K562 (cell line): ENCODE data around the gene ZNF366. TPM values are rescaled to one million over a fixed set of nuclear protein-coding genes. Genes with fewer than 3 reads are reported as not detected.

Source experiments
- ATAC-seq: fragments of 200-7000 bp; cut with Tn5 transposase; 3 replicates; pipeline ENCODE4 v1.9.1; 2020; ENCODE audit warnings: moderate library complexity
- BruUV-seq: library from RNA; stranded (reverse); fragments of 400-500 nt; replicated peaks from 2 replicates; lab custom pipeline; 2021; lab: Mats Ljungman, UMichigan
- CTCF ChIA-PET: fragments of 300-600 bp; formaldehyde crosslinking; extraction: SDS; loops from one replicate; lab custom pipeline; 2021; ENCODE audit warnings: low intra/inter-chr PET ratio; lab: Yijun Ruan, JAX
- POLR2A ChIA-PET: fragments of 300-600, 350-650 bp; sonication (Branson Sonifier 250); formaldehyde crosslinking; extraction: SDS; loops from one replicate; lab custom pipeline; 2021; ENCODE audit warnings: antibody characterized with exemption, inconsistent platforms; lab: Yijun Ruan, JAX
- DNase-seq, 4 experiments: peaks; one replicate each; pipeline versions ENCODE4 v3.0.0 to v3.0.0-alpha.2; 2011 to 2018; ENCODE audit warnings: low spot score in 3 of 4, mixed read lengths in 3 of 4; ENCODE audit errors: extremely low read depth in 1 of 4
- FAIRE-seq: peaks from 2 replicates; lab custom pipeline; 2011; peaks lifted over from hg19 to GRCh38; lab: Jason Lieb, UNC
- H2AFZ ChIP-seq: 2 replicates; pipeline ENCODE4 v1.6.0; 2011; ENCODE audit warnings: low read depth, low read length, control low read depth, inconsistent platforms
- H3K27ac ChIP-seq: fragments of 200-600 bp; 3 replicates; pipeline ENCODE4 v1.8.0; 2011; ENCODE audit warnings: low read depth, mild to moderate bottlenecking, control low read depth, inconsistent platforms, low read length, moderate library complexity, mixed read lengths; ENCODE audit errors: extremely low read depth
- H3K27me3 ChIP-seq, 2 experiments: fragments of 300-600 bp in 1 of 2; 2 replicates in 1 of 2; 3 replicates in 1 of 2; pipeline versions ENCODE4 v1.6.0 to v1.8.0; 2011; ENCODE audit warnings: inconsistent platforms in 2 of 2, low read length in 2 of 2, mild to moderate bottlenecking in 1 of 2, mixed read lengths in 1 of 2, moderate library complexity in 1 of 2; ENCODE audit not compliant: control insufficient read depth in 2 of 2, insufficient read depth in 2 of 2
- H3K36me3 ChIP-seq: fragments of 300-600 bp; 3 replicates; pipeline ENCODE4 v1.8.0; 2011; ENCODE audit warnings: mild to moderate bottlenecking, low read length, inconsistent platforms; ENCODE audit not compliant: control insufficient read depth, insufficient read depth
- H3K4me1 ChIP-seq, 2 experiments: fragments of 200-600 bp in 1 of 2; replicated peaks in 1 of 2; 2 replicates in 1 of 2; 3 replicates in 1 of 2; pipeline versions ENCODE4 v1.5.1 to v1.8.0; 2011; ENCODE audit warnings: inconsistent platforms in 2 of 2, low read length in 2 of 2, mild to moderate bottlenecking in 1 of 2, mixed read lengths in 1 of 2, moderate library complexity in 1 of 2; ENCODE audit not compliant: control insufficient read depth in 2 of 2, insufficient read depth in 2 of 2
- H3K4me2 ChIP-seq: 2 replicates; pipeline ENCODE4 v1.6.1; 2011; ENCODE audit warnings: low read length, control low read depth, inconsistent platforms, mixed read lengths; ENCODE audit not compliant: insufficient read depth
- H3K4me3 ChIP-seq: fragments of 200-600 bp; sonication (generic), shearing (Covaris generic); 2 replicates; pipeline ENCODE4 v1.5.1; 2016; ENCODE audit warnings: control low read depth, inconsistent platforms
- H3K79me2 ChIP-seq: fragments of 200-600 bp; 3 replicates; pipeline ENCODE4 v1.8.0; 2011; ENCODE audit warnings: low read length, inconsistent platforms; ENCODE audit not compliant: control insufficient read depth, insufficient read depth
- H3K9ac ChIP-seq, 2 experiments: 2 replicates each; pipeline versions ENCODE4 v1.6.0 to v1.6.1; 2011; ENCODE audit warnings: low read depth in 2 of 2, low read length in 2 of 2, control low read depth in 1 of 2, inconsistent platforms in 1 of 2, mild to moderate bottlenecking in 1 of 2, mixed read lengths in 1 of 2; ENCODE audit not compliant: insufficient read depth in 1 of 2
- H3K9me1 ChIP-seq: one replicate; pipeline ENCODE4 v1.6.0; 2011; ENCODE audit warnings: inconsistent platforms, mild to moderate bottlenecking, low read length, moderate library complexity; ENCODE audit not compliant: control insufficient read depth, insufficient read depth
- H3K9me3 ChIP-seq: replicated peaks from 2 replicates; pipeline ENCODE4 v1.5.1; 2011; ENCODE audit warnings: low read depth, low read length, inconsistent platforms; ENCODE audit not compliant: control insufficient read depth, insufficient read depth
- H4K20me1 ChIP-seq: replicated peaks from 2 replicates; pipeline ENCODE4 v1.6.1; 2011; ENCODE audit warnings: low read length, inconsistent platforms, mixed read lengths; ENCODE audit not compliant: control insufficient read depth, insufficient read depth
- CTCF ChIP-seq, 3 experiments: IDR thresholded peaks in 2 of 3; conservative IDR thresholded peaks in 1 of 3; 2 replicates each; pipeline ENCODE4 v1.5.1; 2011 to 2012; ENCODE audit warnings: low read length in 3 of 3, mild to moderate bottlenecking in 3 of 3, control low read depth in 2 of 3, improper control_type of control experiment in 1 of 3, inconsistent platforms in 1 of 3, low read depth in 1 of 3, mixed read lengths in 1 of 3, moderate library complexity in 1 of 3; ENCODE audit not compliant: insufficient read depth in 2 of 3
- E2F6 ChIP-seq, 2 experiments: IDR thresholded peaks; 2 replicates each; pipeline ENCODE4 v1.6.1; 2011; ENCODE audit warnings: borderline replicate concordance in 1 of 2, control low read depth in 1 of 2, low read depth in 1 of 2, low read length in 1 of 2, mild to moderate bottlenecking in 1 of 2, mixed read lengths in 1 of 2, moderate library complexity in 1 of 2; ENCODE audit not compliant: insufficient read depth in 1 of 2, insufficient read length in 1 of 2, poor library complexity in 1 of 2, severe bottlenecking in 1 of 2; ENCODE audit errors: extremely low read depth in 1 of 2
- ESRRB ChIP-seq: fragments of 250-450 bp; sonication (Bioruptor Pico); IDR thresholded peaks from 2 replicates; pipeline ENCODE4 v1.5.0; 2020; ENCODE audit warnings: mild to moderate bottlenecking, moderate library complexity, borderline replicate concordance
- KHSRP ChIP-seq: fragments of 450-650 bp; IDR thresholded peaks from 2 replicates; pipeline ENCODE4 v1.6.1; 2017
- MXI1 ChIP-seq: IDR thresholded peaks from 2 replicates; pipeline ENCODE4 v1.6.1; 2011; ENCODE audit warnings: low read depth, mild to moderate bottlenecking, improper control_type of control experiment, low read length
- NR2C2 ChIP-seq, 2 experiments: fragments of 200-800 bp in 1 of 2; sonication (Bioruptor generic) in 1 of 2; sonication (generic) in 1 of 2; formaldehyde crosslinking in 1 of 2; IDR thresholded peaks; 2 replicates each; pipeline versions ENCODE4 v1.6.1 to v1.8.0; 2016 to 2022; ENCODE audit warnings: mild to moderate bottlenecking in 1 of 2, missing compliant biosample characterization in 1 of 2, missing genetic modification characterization in 1 of 2, missing genetic modification reagents in 1 of 2
- RCOR1 ChIP-seq, 2 experiments: IDR thresholded peaks; 2 replicates each; pipeline ENCODE4 v1.6.1; 2012; ENCODE audit warnings: low read depth in 2 of 2, low read length in 2 of 2, borderline replicate concordance in 1 of 2, improper control_type of control experiment in 1 of 2
- TAL1 ChIP-seq: fragments of 450-650 bp; IDR thresholded peaks from 2 replicates; pipeline ENCODE4 v1.6.1; 2016; ENCODE audit warnings: mild to moderate bottlenecking
- USF2 ChIP-seq: sonication (generic); formaldehyde crosslinking; IDR thresholded peaks from 2 replicates; pipeline ENCODE4 v1.5.0; 2020; ENCODE audit warnings: missing genetic modification reagents
- WGBS: fragments of 100-300 bp; shearing (Covaris generic); methylation state at CpG from one replicate; pipeline ENCODE4 v1.1.6; 2016; ENCODE audit warnings: low coverage, mixed read lengths; ENCODE audit not compliant: insufficient coverage; ENCODE audit errors: missing lambda C conversion rate; 5-methylcytosine and 5-hydroxymethylcytosine counted together
- in situ Hi-C: fragments of 300-500 bp; cut with MboI; formaldehyde crosslinking; loops from 4 replicates; pipeline ENCODE4 v1.15.0; 2018; ENCODE audit warnings: inconsistent platforms, mixed read lengths
- intact Hi-C: fragments of 100-400 bp; cut with micrococcal nuclease; formaldehyde crosslinking; loops from 2 replicates; pipeline ENCODE4 v1.14.2; 2022
- polyA plus RNA-seq, 8 experiments: library from polyadenylated mRNA; depleted of rRNA in 4 of 8; stranded (reverse) in 5 of 8; unstranded in 3 of 8; fragments of >200 nt; fragmentation: Nextera tagmentation in 2 of 8; fragmentation: Illumina TruSeq in 1 of 8; extraction: Ambion mirVana in 2 of 8; extraction: Trizol in 1 of 8; gene quantifications; 2 replicates each; pipeline versions ENCODE4 v1.2.1 to v1.2.3, GENCODE V29; 2011 to 2014; ENCODE audit warnings: inconsistent platforms in 1 of 8, missing spikeins in 1 of 8
- total RNA-seq, 7 experiments: library from RNA; depleted of rRNA in 6 of 7; stranded (reverse); fragments of >200 nt in 6 of 7; fragmentation: Illumina TruSeq in 2 of 7; extraction: Trizol in 2 of 7; gene quantifications; 2 replicates each; pipeline versions ENCODE4 v1.2.1 to v1.2.3, GENCODE V29; 2011 to 2021; ENCODE audit warnings: low replicate concordance in 1 of 7

Gene ZNF366
- total and polyA plus RNA-seq, 9 of the 15 experiments (the other 6 are each of a cell fraction or from before 2014, with no cell fraction given), result not detected

- CTCF ChIA-PET, result no interaction called here
- H3K27ac ChIP-seq, result no peak overlapping the region
- WGBS, result 10% methylated on average over 5 of the region's 5 CpGs
- POLR2A ChIA-PET, result interaction anchor here (1.2 kb wide), 1 partner anchor 36 kb away, joined by 4 read pairs; no protein-coding TSS in a partner anchor
- H3K4me1 ChIP-seq, result no peaks in the 10 kb centered on the region
- H4K20me1 ChIP-seq, result no peaks in the 10 kb centered on the region
- H3K79me2 ChIP-seq, result no peaks in the 10 kb centered on the region
- in situ Hi-C loops (no loop called here), intact Hi-C loops (no loop called here)
- DNase-seq (no peak), FAIRE-seq (no peak), ATAC-seq (no peak)
- H3K4me3 ChIP-seq, result no peak overlapping the region
- no peak overlapping the region for H2AFZ ChIP-seq
- H3K4me2 ChIP-seq, result no peak overlapping the region
- no peak for TF ChIP-seq TAL1
- TF ChIP-seq ESRRB (CRISPR knock-in tag), result no peak
- TF ChIP-seq CTCF (IDR thresholded peaks at IDR 0.05 in 2 of 3, conservative IDR thresholded peaks at IDR 0.05 in 1 of 3; ENCODE audit: insufficient read depth in 2 of 3, low read depth in 1 of 3, low read length in 3 of 3), result no peak
- no peak for TF ChIP-seq RCOR1 (IDR thresholded peaks at IDR 0.05; ENCODE audit: borderline replicate concordance in 1 of 2, low read depth in 2 of 2, low read length in 2 of 2)
- TF ChIP-seq KHSRP, result no peak
- TF ChIP-seq NR2C2 (CRISPR knock-in tag; IDR thresholded peaks at IDR 0.05), result no peak
- TF ChIP-seq NR2C2 (tag; IDR thresholded peaks at IDR 0.05), result no peak
- no peak for TF ChIP-seq USF2 (CRISPR knock-in tag)
- TF ChIP-seq E2F6 (IDR thresholded peaks at IDR 0.05; ENCODE audit: borderline replicate concordance in 1 of 2, extremely low read depth in 1 of 2, insufficient read depth in 1 of 2, insufficient read length in 1 of 2, low read depth in 1 of 2, low read length in 1 of 2, poor library complexity in 1 of 2, severe bottlenecking in 1 of 2), result no peak
- no peak for TF ChIP-seq MXI1
- no peaks in the 10 kb centered on the region for H3K9me1 ChIP-seq
- no TSS peak for BruUV-seq
- H3K36me3 ChIP-seq, result no peaks in the 10 kb centered on the region
- H3K27me3 ChIP-seq, result peaks cover 5 to 10% of the 10 kb centered on the region in 2 experiments; a peak in 1 of 5 replicates
- H3K9ac ChIP-seq, result no peak overlapping the region
- no peaks in the 10 kb centered on the region for H3K9me3 ChIP-seq
These were observed 99.1 kb downstream of the ZNF366 start for GRCh38 chr5:72408127-72408526.
